OCI-LY3 (cell line): ENCODE results near the gene MBD3L4.

Experiments used
- H2AFZ ChIP-seq: fragments of 200-600, 300-600 bp; shearing (Covaris generic); 2 replicates; pipeline ENCODE4 v1.6.0; 2014; ENCODE audit warnings: antibody characterized with exemption, low read depth, low read length
- H3K27ac ChIP-seq: fragments of 200-600, 300-600 bp; sonication (generic); 2 replicates; pipeline ENCODE4 v1.5.1; 2014; ENCODE audit warnings: mild to moderate bottlenecking, low read length, moderate library complexity, mixed read lengths
- H3K27me3 ChIP-seq: fragments of 200-600, 300-600 bp; sonication (generic); 2 replicates; pipeline ENCODE4 v1.6.1; 2014; ENCODE audit warnings: low read depth, low read length, mixed read lengths
- H3K36me3 ChIP-seq: fragments of 200-600, 300-600 bp; sonication (generic); replicated peaks from 2 replicates; pipeline ENCODE3; 2014; ENCODE audit warnings: low read depth, low read length, mixed read lengths
- H3K4me1 ChIP-seq: fragments of 300-600, 200-600 bp; sonication (generic); 2 replicates; pipeline ENCODE4 v1.6.1; 2014; ENCODE audit warnings: low read length, mixed read lengths
- H3K4me2 ChIP-seq: fragments of 200-600, 300-600 bp; sonication (generic); 2 replicates; pipeline ENCODE4 v1.6.1; 2014; ENCODE audit warnings: low read length, mixed read lengths
- H3K4me3 ChIP-seq: fragments of 300-600, 200-600 bp; sonication (generic); 2 replicates; pipeline ENCODE4 v1.5.1; 2014; ENCODE audit warnings: antibody characterized with exemption, mild to moderate bottlenecking, low read length, moderate library complexity
- H3K79me2 ChIP-seq: fragments of 300-600, 200-600 bp; shearing (Covaris generic); 2 replicates; pipeline ENCODE4 v1.6.1; 2014; ENCODE audit warnings: mild to moderate bottlenecking, low read length, mixed read lengths
- H3K9ac ChIP-seq: fragments of 300-600, 200-600 bp; shearing (Covaris generic); 2 replicates; pipeline ENCODE4 v1.6.0; 2014; ENCODE audit warnings: mild to moderate bottlenecking, low read length, moderate library complexity
- H3K9me3 ChIP-seq: fragments of 200-600, 300-600 bp; shearing (Covaris generic); 2 replicates; pipeline ENCODE4 v1.6.1; 2014; ENCODE audit warnings: low read length, mixed read lengths; ENCODE audit not compliant: insufficient read depth
- H4K20me1 ChIP-seq: fragments of 200-600, 300-600 bp; sonication (generic); 2 replicates; pipeline ENCODE4 v1.6.1; 2016; ENCODE audit warnings: low read length, mixed read lengths; ENCODE audit not compliant: insufficient read depth
- EZH2phosphoT487 ChIP-seq: fragments of 200-600 bp; shearing (Covaris generic); IDR thresholded peaks from 2 replicates; pipeline ENCODE4 v1.6.1; 2018; ENCODE audit warnings: antibody characterized with exemption, mixed run types, low read depth
- TF ChIP-seq, protein P1 (sequence below): fragments of 200-600, 300-600 bp; sonication (generic); IDR thresholded peaks from 2 replicates; pipeline ENCODE4 v1.5.1; 2014; ENCODE audit warnings: antibody characterized with exemption, low read length, low read depth

Gene MBD3L4

DNA sequence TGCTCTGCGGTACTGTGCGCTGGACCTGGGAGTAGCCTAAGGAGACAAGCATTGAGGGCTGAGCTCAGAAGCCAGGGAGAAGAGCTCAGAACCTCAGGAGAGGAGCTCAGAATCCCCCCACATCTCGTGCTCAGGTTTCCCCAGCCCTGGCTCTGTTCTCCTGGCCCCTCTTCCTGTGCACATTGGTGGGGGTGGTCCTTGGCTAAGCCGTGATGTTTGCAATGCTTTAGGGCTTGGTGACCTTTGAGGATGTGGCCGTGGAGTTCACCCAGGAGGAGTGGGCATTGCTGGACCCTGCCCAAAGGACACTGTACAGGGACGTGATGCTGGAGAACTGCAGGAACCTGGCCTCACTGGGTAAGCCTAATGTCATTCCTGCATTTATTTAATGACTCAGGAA, 36.2 kb upstream of the MBD3L4 start:
- Histone ChIP-seq H2AFZ (no peak overlapping the region), H3K27ac (no peak overlapping the region), H3K9ac (no peak overlapping the region), H3K36me3 (peaks cover 87% of the 10 kb centered on the region), H3K79me2 (0 out of 2 replicates have a peak, but pooled peaks cover 2% of the 10 kb centered on the region), H3K27me3 (no peaks in the 10 kb centered on the region), H4K20me1 (no peaks in the 10 kb centered on the region), H3K4me2 (no peak overlapping the region), H3K4me3 (no peak overlapping the region), H3K9me3 (peaks cover 33% of the 10 kb centered on the region), H3K4me1 (no peaks in the 10 kb centered on the region)
- TF ChIP-seq, protein P1, sequence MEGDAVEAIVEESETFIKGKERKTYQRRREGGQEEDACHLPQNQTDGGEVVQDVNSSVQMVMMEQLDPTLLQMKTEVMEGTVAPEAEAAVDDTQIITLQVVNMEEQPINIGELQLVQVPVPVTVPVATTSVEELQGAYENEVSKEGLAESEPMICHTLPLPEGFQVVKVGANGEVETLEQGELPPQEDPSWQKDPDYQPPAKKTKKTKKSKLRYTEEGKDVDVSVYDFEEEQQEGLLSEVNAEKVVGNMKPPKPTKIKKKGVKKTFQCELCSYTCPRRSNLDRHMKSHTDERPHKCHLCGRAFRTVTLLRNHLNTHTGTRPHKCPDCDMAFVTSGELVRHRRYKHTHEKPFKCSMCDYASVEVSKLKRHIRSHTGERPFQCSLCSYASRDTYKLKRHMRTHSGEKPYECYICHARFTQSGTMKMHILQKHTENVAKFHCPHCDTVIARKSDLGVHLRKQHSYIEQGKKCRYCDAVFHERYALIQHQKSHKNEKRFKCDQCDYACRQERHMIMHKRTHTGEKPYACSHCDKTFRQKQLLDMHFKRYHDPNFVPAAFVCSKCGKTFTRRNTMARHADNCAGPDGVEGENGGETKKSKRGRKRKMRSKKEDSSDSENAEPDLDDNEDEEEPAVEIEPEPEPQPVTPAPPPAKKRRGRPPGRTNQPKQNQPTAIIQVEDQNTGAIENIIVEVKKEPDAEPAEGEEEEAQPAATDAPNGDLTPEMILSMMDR: no peak
- TF ChIP-seq EZH2phosphoT487: no peak

DNA sequence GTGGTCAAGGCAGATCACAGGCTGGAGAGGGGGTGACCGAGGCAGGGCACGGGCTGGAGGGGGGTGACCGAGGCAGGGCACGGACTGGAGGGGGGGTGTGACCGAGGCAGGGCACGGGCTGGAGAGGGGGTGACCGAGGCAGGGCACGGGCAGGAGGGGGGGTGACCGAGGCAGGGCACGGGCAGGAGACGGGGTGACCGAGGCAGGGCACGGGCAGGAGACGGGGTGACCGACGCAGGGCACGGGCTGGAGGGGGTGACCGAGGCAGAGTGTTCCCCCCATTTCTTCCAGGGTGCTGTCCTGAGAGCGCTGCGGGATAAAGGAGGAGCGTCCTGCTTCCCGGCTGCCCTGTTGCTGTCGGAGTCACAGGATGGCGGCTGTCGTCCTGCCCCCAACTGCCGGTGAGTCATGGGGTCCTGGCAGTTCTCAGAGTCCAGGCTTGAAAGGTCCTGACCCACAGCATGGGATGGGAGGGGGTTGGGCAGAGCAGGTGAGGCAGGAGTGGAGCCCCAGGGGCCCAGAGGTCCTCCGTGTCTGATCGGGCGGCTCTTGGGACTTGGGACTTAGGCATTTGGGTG, 34.8 kb upstream of the MBD3L4 start:
- TF ChIP-seq EZH2phosphoT487: no peak
- TF ChIP-seq, protein P1: no peak
- Histone ChIP-seq H3K9me3 (peaks cover 22% of the 10 kb centered on the region), H3K4me1 (peaks cover 5% of the 10 kb centered on the region), H2AFZ (no peak overlapping the region), H3K9ac (no peak overlapping the region), H4K20me1 (no peaks in the 10 kb centered on the region), H3K27me3 (no peaks in the 10 kb centered on the region), H3K4me3 (no peak overlapping the region), H3K79me2 (peaks cover 15% of the 10 kb centered on the region), H3K27ac (no peak overlapping the region), H3K4me2 (no peak overlapping the region), H3K36me3 (peaks cover 80% of the 10 kb centered on the region)

DNA sequence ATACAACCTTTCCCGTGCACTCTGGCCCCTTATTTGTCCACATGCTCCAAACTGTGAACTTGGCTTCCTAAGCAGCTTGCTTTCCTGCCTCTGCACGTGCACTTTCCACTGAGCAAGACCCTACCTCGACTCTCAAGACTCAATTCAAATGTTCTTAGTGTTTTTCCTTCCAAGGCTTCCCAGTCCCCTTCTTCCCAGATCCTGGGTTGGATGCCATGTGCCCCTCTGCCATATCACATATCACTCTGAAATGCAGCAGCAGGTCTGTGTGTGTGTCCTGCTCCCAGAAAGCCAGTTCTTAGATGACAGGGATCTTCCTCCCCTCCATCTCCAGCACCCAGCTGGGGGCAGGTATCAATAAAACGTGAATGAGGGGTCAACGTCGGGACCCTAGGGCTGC, 32.6 kb upstream of the MBD3L4 start:
- H2AFZ ChIP-seq: no peak overlapping the region
- no peak overlapping the region for H3K27ac ChIP-seq
- no peaks in the 10 kb centered on the region for H3K27me3 ChIP-seq
- no peak overlapping the region for H3K4me3 ChIP-seq
- no peak overlapping the region for H3K4me2 ChIP-seq
- H3K9me3 ChIP-seq: peaks cover 3% of the 10 kb centered on the region; the same call in 1 of the 2 replicates
- TF ChIP-seq EZH2phosphoT487: no peak
- TF ChIP-seq, protein P1: no peak
- peaks cover 19% of the 10 kb centered on the region for H3K79me2 ChIP-seq
- H4K20me1 ChIP-seq: no peaks in the 10 kb centered on the region
- H3K9ac ChIP-seq: no peak overlapping the region
- peaks cover 59% of the 10 kb centered on the region for H3K36me3 ChIP-seq
- H3K4me1 ChIP-seq: peaks cover 8% of the 10 kb centered on the region

DNA sequence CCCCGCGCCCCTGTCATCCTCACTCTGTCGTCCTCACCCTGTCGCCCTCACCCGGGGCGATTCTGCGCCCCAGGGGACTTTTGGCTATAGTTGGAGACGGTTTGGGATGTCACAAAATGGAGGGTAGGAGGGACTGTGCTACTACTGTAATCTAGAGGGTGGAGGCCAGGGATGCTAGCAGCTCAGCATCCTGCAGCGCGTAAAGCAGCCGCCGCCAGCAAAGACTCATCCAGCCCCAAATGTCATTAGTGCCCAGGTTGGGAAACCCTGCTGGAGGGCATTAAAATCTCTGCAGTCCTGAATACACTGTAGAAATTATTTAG, 29.9 kb upstream of the MBD3L4 start:
- peak overlapping the region; percentile 90 for H3K4me2 ChIP-seq
- peaks cover 32% of the 10 kb centered on the region for H3K36me3 ChIP-seq
- TF ChIP-seq, protein P1: no peak
- H3K27ac ChIP-seq: peak overlapping the region; percentile 65
- peak overlapping the region; percentile 86 for H3K9ac ChIP-seq
- peak overlapping the region; percentile 99 for H2AFZ ChIP-seq
- H3K4me1 ChIP-seq: peaks cover 8% of the 10 kb centered on the region
- H3K79me2 ChIP-seq: peaks cover 19% of the 10 kb centered on the region
- no peaks in the 10 kb centered on the region for H4K20me1 ChIP-seq
- peak overlapping the region; percentile 93 for H3K4me3 ChIP-seq
- H3K9me3 ChIP-seq: no peaks in the 10 kb centered on the region
- no peaks in the 10 kb centered on the region for H3K27me3 ChIP-seq
